Ovary (tissue), 9 donors: ENCODE measurements around the gene GARNL3. TPM values are rescaled to one million over a fixed set of nuclear protein-coding genes. Genes with fewer than 3 reads are reported as not detected.

Source experiments
- DNase-seq, 5 donors: peaks; one replicate each; pipeline ENCODE4 v3.0.0-alpha.2; 2019 to 2020
- H3K27ac ChIP-seq, 2 donors: fragments of 200-600 bp; one replicate each; pipeline versions ENCODE4 v1.5.1 to v1.8.0; 2019 to 2022
- H3K27me3 ChIP-seq: fragments of 200-600 bp; one replicate; pipeline ENCODE4 v1.8.0; 2022
- H3K36me3 ChIP-seq: fragments of 200-600 bp; sonication (generic); one replicate; pipeline ENCODE4 v1.5.1; 2019
- H3K4me1 ChIP-seq: one replicate; pipeline ENCODE4 v1.8.1; 2013; ENCODE audit warnings: mild to moderate bottlenecking, moderate library complexity; ENCODE audit not compliant: insufficient read depth
- H3K4me3 ChIP-seq: fragments of 200-600 bp; sonication (generic); one replicate; pipeline ENCODE4 v1.5.1; 2017
- H3K9me3 ChIP-seq, 2 donors: fragments of 200-600 bp in 1 of 2; sonication (generic) in 1 of 2; one replicate each; pipeline versions ENCODE4 v1.5.1 to v1.8.1; 2013 to 2019; ENCODE audit warnings: mild to moderate bottlenecking in 1 of 2, moderate library complexity in 1 of 2
- CTCF ChIP-seq, 3 donors: fragments of 450-650 bp in 2 of 3; fragments of 200-600 bp in 1 of 3; IDR thresholded peaks; one replicate each; pipeline versions ENCODE4 v1.5.1 to v1.8.0; 2016 to 2022; ENCODE audit warnings: antibody characterized with exemption in 3 of 3, mild to moderate bottlenecking in 1 of 3
- EP300 ChIP-seq: sonication (generic); formaldehyde crosslinking; IDR thresholded peaks from one replicate; pipeline ENCODE4 v1.6.1; 2017; ENCODE audit warnings: antibody characterized with exemption
- POLR2A ChIP-seq: fragments of 450-650 bp; IDR thresholded peaks from one replicate; pipeline ENCODE4 v1.6.1; 2017; ENCODE audit warnings: antibody characterized with exemption, mild to moderate bottlenecking, moderate library complexity
- WGBS, 3 donors: extraction: QIAGEN DNeasy Blood & Tissue Kit in 1 of 3; methylation state at CpG; one replicate each; pipeline versions ENCODE4 v1.1.5 to v1.1.7; 2013 to 2017; 5-methylcytosine and 5-hydroxymethylcytosine counted together
- intact Hi-C, 4 donors: fragments of 100-400 bp; cut with DNase I; formaldehyde crosslinking; loops; one replicate each; pipeline versions ENCODE4 v1.11.0 to v1.15.1; 2022 to 2023
- polyA plus RNA-seq, 2 donors: library from polyadenylated mRNA; stranded (reverse); fragments of 200-250 nt in 1 of 2; fragments of 350-450 nt in 1 of 2; fragmentation: Illumina TruSeq in 1 of 2; extraction: RNeasy Lipid Tissue Mini Kit (QIAGEN cat#74804) in 1 of 2; gene quantifications; one replicate each; pipeline ENCODE4 v1.2.3, GENCODE V29; 2013 to 2014
- total RNA-seq, 7 donors: library from RNA; depleted of rRNA in 2 of 7; stranded (reverse); fragments of >200 nt in 2 of 7; fragmentation: NEBNext Ultra II Directional in 3 of 7; extraction: Animal tissue kit (Norgen Biotek cat#: 25700) in 3 of 7; gene quantifications; one replicate each; pipeline versions ENCODE4 v1.1.0 to v1.2.4, GENCODE V29; 2016 to 2023
- donor health status: DM: no; HTN: no; CAD: no; lungs with moderate emphysema.
- donor health status: DM: no; HTN: no; CAD: no.
- donor health status: Bipolar disorder and iron deficiency.
- donor health status: DM: yes; HTN: yes; CAD: no.
- donor health status: DM: no; HTN: no; CAD: no.
- donor health status: DM: yes; HTN: yes; CAD: no.

Gene GARNL3
- total and polyA plus RNA-seq, 9 donors = 8.9 to 30.7 (median 22.9) TPM

DNA sequence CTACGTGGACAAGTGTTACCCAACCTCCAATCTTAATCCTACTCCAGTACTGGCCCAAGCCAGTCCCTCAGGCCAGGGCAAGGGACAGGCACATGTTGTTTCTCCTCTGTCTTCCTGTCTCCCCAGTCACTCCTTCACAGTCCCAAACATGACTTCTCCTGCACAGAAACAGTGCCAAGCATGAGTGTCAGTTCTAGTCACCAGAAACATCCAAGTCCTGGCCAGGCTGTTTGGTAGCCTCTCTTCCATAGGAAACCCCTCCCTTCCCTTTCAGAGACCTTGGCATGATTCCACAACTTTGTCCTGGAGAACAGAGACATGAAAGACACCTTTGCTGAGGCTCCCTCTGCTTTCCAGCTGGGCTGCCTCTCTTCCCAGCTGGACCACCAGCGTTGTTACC is 76.1 kb downstream of the GARNL3 start:
- no peak overlapping the region for H3K27ac ChIP-seq
- no peak for DNase-seq

DNA sequence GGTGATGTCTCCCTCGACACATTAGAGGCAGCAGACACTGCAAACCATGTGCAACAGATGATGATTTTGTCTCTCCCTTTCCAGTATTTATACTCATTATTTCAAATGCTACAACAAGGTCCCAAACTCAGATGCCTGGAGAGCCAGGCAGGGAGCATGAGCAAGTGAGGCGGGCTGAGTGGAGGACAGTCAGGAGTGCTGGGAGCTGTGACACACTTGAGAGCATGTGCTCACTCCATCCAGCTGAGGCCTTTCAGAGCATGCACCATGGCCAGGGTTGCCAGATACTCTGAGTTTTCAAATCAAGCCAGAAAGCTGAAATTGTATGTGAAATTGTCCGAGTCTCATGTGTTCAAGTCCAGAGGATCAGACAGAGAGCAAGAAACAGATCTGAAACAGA is 76.6 kb downstream of the GARNL3 start:
- Histone ChIP-seq H3K4me1 (peaks cover 10% of the 10 kb centered on the region), H3K27me3 (no peaks in the 10 kb centered on the region), H3K4me3 (no peak overlapping the region), H3K27ac (no peak overlapping the region), H3K36me3 (no peaks in the 10 kb centered on the region), H3K9me3 (no peaks in the 10 kb centered on the region)
- intact Hi-C loops = loop anchor here in 1 of 4 donors (10.0 kb wide), 1 partner anchor 126 kb away; no protein-coding TSS in a partner anchor
- WGBS, 3 donors = 74 to 76% (median 75%) methylated on average over 3 of the region's 3 CpGs
- no peak for DNase-seq
- TF ChIP-seq EP300 = no peak
- TF ChIP-seq POLR2A = no peak
- TF ChIP-seq CTCF (IDR thresholded peaks at IDR 0.05) = no peak

More for the DNA sequence above, 76.1 kb downstream of the GARNL3 start:
- H3K36me3 ChIP-seq = no peaks in the 10 kb centered on the region
- H3K9me3 ChIP-seq = no peaks in the 10 kb centered on the region
- intact Hi-C loops = loop anchor here in 1 of 4 donors (10.0 kb wide), 1 partner anchor 126 kb away; no protein-coding TSS in a partner anchor
- H3K4me1 ChIP-seq = peaks cover 10% of the 10 kb centered on the region
- TF ChIP-seq CTCF (IDR thresholded peaks at IDR 0.05) = no peak
- no peak for TF ChIP-seq EP300
- no peak for TF ChIP-seq POLR2A
- H3K4me3 ChIP-seq = no peak overlapping the region
- WGBS, 3 donors = 55 to 73% (median 71%) methylated on average over 2 of the region's 2 CpGs
- no peaks in the 10 kb centered on the region for H3K27me3 ChIP-seq

DNA sequence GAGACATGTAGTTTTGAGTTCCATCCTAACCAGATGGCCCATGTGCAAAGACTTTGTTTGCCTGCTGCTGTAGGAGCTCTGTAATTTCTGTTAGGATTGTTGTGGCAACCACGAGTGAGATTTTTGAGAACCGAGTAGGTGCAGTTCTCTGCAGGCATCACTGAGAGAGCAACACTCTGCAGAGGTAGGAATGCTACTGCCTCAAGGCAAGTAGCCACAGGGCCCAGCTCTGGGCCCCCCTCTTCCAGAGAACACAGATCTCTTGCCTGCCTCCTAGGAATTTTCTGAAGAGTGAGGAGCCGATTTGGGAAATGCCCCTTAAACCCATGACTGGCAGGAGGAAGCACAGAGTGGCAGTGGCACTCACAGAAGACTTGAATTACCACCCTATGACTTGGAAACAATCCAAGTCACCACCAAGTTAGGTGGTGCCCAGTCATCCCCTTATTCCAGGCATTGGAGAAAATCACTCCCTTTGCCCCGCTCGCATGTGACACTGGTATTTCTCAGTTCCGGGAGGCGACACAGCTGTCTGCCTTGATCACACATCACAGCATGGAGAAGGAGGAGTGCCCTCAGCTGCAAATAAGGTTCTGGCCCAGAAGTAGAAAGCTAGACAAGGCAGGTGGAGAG is 79.9 kb downstream of the GARNL3 start:
- H3K4me1 ChIP-seq = peaks cover 4% of the 10 kb centered on the region
- H3K4me3 ChIP-seq = no peak overlapping the region
- no peak overlapping the region for H3K27ac ChIP-seq
- no peaks in the 10 kb centered on the region for H3K36me3 ChIP-seq
- no peaks in the 10 kb centered on the region for H3K27me3 ChIP-seq
- WGBS, 3 donors = 69 to 85% (median 76%) methylated on average over 7 of the region's 7 CpGs
- DNase-seq = no peak
- H3K9me3 ChIP-seq = no peaks in the 10 kb centered on the region
- intact Hi-C loops = loop anchor here in 1 of 4 donors (10.0 kb wide), 1 partner anchor 130 kb away; no protein-coding TSS in a partner anchor
- TF ChIP-seq POLR2A (no peak), EP300 (no peak), CTCF (IDR thresholded peaks at IDR 0.05) (no peak)

DNA sequence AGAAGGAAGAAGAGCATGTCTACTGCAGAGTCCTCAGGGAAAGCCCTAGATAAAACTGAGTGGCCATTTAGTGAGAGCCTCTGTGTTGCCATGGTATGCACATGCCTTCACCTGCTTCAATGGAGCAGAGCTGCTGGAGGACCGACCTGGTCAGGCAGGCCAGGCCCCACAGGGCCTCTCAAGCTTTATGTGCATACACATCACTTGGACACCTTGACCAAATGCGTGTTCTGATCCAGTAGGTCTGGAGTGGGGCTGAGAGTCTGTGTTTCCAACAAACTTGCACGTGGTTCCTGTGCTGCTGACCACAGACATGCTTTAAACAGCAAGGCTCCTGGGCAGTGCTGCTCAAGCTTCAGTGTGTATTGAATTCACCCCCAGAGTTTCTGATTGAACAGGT is 81.0 kb downstream of the GARNL3 start:
- Histone ChIP-seq H3K4me1 (no peaks in the 10 kb centered on the region), H3K9me3 (no peaks in the 10 kb centered on the region), H3K4me3 (no peak overlapping the region), H3K27me3 (no peaks in the 10 kb centered on the region), H3K36me3 (no peaks in the 10 kb centered on the region), H3K27ac (no peak overlapping the region)
- TF ChIP-seq EP300 = no peak
- no peak for TF ChIP-seq POLR2A
- no peak for TF ChIP-seq CTCF (IDR thresholded peaks at IDR 0.05)
- WGBS, 3 donors = 87 to 90% (median 88%) methylated on average over 3 of the region's 3 CpGs
- intact Hi-C loops = loop anchor here in 2 of 4 donors (5.0 to 10.0 kb wide), 2 partner anchors 128 to 131 kb away; no protein-coding TSS in a partner anchor
- no peak for DNase-seq
